ENCODE results near the gene CERT1.

CERT1 gene

DNA sequence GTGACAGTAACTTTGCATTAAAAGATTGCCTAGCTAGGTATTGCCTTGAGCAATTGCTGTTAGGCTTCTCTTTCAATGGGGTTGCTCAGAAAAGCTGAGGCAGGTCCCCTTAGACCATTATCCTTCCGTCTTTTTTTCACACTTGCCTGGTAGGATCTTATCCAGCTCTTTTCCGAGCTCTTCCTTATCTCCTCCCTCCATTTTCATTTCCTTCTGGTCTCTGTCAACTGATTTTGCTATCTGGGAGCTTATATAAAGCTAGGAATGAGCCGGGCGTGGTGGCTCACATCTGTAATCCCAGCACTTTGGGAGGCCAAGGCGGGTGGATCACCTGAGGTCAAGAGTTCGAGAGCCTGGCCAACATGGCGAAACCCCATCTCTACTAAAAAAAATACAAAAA is 181.0 kb downstream of the CERT1 start:
- DNase-seq (ENCODE audit: low read depth): no peak
- TF ChIP-seq, protein P1, sequence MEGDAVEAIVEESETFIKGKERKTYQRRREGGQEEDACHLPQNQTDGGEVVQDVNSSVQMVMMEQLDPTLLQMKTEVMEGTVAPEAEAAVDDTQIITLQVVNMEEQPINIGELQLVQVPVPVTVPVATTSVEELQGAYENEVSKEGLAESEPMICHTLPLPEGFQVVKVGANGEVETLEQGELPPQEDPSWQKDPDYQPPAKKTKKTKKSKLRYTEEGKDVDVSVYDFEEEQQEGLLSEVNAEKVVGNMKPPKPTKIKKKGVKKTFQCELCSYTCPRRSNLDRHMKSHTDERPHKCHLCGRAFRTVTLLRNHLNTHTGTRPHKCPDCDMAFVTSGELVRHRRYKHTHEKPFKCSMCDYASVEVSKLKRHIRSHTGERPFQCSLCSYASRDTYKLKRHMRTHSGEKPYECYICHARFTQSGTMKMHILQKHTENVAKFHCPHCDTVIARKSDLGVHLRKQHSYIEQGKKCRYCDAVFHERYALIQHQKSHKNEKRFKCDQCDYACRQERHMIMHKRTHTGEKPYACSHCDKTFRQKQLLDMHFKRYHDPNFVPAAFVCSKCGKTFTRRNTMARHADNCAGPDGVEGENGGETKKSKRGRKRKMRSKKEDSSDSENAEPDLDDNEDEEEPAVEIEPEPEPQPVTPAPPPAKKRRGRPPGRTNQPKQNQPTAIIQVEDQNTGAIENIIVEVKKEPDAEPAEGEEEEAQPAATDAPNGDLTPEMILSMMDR (IDR thresholded peaks at IDR 0.05; ENCODE audit: low read depth, low read length, missing control alignments): no peak
- H3K4me3 ChIP-seq (ENCODE audit: low read depth, low read length): no peak overlapping the region
